ENCODE results near the gene ANKRD40.

- TF ChIP-seq, protein P1, sequence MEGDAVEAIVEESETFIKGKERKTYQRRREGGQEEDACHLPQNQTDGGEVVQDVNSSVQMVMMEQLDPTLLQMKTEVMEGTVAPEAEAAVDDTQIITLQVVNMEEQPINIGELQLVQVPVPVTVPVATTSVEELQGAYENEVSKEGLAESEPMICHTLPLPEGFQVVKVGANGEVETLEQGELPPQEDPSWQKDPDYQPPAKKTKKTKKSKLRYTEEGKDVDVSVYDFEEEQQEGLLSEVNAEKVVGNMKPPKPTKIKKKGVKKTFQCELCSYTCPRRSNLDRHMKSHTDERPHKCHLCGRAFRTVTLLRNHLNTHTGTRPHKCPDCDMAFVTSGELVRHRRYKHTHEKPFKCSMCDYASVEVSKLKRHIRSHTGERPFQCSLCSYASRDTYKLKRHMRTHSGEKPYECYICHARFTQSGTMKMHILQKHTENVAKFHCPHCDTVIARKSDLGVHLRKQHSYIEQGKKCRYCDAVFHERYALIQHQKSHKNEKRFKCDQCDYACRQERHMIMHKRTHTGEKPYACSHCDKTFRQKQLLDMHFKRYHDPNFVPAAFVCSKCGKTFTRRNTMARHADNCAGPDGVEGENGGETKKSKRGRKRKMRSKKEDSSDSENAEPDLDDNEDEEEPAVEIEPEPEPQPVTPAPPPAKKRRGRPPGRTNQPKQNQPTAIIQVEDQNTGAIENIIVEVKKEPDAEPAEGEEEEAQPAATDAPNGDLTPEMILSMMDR (IDR thresholded peaks at IDR 0.05) = no peak
- no peak for TF ChIP-seq POLR2A (IDR thresholded peaks at IDR 0.05)
Measured at GRCh38 chr17:50672831-50673551, 34.7 kb downstream of the ANKRD40 start.
